ENCODE data around the gene UACA. TPM values are rescaled to one million over a fixed set of nuclear protein-coding genes. Genes with fewer than 3 reads are reported as not detected.

Gene UACA
- total and polyA plus RNA-seq, 2 experiments from 2014 or later = 21.5 to 35.8 TPM

DNA sequence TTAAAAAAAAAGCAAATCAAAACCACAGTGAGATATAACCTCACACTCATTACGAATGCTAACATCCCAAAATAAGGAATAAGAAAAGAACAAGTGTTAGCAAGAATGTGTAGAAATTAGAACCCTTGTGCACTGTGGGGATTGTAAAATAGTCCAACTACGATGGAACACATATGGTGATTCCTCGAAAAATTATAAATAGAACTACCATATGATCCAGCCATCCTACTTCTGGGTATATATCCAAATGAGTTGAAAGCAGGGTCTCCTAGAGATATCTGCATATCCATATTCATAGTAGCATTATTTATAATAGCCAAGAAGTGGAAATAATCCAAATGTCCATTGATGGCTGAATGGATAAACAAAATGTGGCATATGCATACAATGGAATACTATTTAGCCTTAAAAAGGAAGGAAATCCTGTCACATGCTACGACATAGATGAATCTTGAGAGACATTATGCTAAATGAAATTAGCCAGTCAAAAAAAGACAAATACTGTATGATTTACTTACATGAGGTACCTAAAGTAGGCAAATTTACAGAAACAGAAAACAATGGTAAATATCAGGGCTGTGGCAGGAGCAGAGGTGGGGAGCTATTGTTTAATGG lies 55.6 kb downstream of the UACA start:
- TF ChIP-seq JUNB (IDR thresholded peaks at IDR 0.05; ENCODE audit: unreplicated experiment) (no peak), EZH2 (IDR thresholded peaks at IDR 0.05; ENCODE audit: low read depth, unreplicated experiment) (no peak), ZNF331 (CRISPR knock-in tag; IDR thresholded peaks at IDR 0.05; ENCODE audit: low read depth) (no peak), STAT1 (IDR thresholded peaks at IDR 0.05; ENCODE audit: unreplicated experiment) (no peak), ZNF114 (CRISPR knock-in tag; IDR thresholded peaks at IDR 0.05) (no peak)
- TF ChIP-seq, protein P1, sequence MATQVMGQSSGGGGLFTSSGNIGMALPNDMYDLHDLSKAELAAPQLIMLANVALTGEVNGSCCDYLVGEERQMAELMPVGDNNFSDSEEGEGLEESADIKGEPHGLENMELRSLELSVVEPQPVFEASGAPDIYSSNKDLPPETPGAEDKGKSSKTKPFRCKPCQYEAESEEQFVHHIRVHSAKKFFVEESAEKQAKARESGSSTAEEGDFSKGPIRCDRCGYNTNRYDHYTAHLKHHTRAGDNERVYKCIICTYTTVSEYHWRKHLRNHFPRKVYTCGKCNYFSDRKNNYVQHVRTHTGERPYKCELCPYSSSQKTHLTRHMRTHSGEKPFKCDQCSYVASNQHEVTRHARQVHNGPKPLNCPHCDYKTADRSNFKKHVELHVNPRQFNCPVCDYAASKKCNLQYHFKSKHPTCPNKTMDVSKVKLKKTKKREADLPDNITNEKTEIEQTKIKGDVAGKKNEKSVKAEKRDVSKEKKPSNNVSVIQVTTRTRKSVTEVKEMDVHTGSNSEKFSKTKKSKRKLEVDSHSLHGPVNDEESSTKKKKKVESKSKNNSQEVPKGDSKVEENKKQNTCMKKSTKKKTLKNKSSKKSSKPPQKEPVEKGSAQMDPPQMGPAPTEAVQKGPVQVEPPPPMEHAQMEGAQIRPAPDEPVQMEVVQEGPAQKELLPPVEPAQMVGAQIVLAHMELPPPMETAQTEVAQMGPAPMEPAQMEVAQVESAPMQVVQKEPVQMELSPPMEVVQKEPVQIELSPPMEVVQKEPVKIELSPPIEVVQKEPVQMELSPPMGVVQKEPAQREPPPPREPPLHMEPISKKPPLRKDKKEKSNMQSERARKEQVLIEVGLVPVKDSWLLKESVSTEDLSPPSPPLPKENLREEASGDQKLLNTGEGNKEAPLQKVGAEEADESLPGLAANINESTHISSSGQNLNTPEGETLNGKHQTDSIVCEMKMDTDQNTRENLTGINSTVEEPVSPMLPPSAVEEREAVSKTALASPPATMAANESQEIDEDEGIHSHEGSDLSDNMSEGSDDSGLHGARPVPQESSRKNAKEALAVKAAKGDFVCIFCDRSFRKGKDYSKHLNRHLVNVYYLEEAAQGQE (IDR thresholded peaks at IDR 0.05; ENCODE audit: unreplicated experiment) = no peak
- TF ChIP-seq, protein P2, sequence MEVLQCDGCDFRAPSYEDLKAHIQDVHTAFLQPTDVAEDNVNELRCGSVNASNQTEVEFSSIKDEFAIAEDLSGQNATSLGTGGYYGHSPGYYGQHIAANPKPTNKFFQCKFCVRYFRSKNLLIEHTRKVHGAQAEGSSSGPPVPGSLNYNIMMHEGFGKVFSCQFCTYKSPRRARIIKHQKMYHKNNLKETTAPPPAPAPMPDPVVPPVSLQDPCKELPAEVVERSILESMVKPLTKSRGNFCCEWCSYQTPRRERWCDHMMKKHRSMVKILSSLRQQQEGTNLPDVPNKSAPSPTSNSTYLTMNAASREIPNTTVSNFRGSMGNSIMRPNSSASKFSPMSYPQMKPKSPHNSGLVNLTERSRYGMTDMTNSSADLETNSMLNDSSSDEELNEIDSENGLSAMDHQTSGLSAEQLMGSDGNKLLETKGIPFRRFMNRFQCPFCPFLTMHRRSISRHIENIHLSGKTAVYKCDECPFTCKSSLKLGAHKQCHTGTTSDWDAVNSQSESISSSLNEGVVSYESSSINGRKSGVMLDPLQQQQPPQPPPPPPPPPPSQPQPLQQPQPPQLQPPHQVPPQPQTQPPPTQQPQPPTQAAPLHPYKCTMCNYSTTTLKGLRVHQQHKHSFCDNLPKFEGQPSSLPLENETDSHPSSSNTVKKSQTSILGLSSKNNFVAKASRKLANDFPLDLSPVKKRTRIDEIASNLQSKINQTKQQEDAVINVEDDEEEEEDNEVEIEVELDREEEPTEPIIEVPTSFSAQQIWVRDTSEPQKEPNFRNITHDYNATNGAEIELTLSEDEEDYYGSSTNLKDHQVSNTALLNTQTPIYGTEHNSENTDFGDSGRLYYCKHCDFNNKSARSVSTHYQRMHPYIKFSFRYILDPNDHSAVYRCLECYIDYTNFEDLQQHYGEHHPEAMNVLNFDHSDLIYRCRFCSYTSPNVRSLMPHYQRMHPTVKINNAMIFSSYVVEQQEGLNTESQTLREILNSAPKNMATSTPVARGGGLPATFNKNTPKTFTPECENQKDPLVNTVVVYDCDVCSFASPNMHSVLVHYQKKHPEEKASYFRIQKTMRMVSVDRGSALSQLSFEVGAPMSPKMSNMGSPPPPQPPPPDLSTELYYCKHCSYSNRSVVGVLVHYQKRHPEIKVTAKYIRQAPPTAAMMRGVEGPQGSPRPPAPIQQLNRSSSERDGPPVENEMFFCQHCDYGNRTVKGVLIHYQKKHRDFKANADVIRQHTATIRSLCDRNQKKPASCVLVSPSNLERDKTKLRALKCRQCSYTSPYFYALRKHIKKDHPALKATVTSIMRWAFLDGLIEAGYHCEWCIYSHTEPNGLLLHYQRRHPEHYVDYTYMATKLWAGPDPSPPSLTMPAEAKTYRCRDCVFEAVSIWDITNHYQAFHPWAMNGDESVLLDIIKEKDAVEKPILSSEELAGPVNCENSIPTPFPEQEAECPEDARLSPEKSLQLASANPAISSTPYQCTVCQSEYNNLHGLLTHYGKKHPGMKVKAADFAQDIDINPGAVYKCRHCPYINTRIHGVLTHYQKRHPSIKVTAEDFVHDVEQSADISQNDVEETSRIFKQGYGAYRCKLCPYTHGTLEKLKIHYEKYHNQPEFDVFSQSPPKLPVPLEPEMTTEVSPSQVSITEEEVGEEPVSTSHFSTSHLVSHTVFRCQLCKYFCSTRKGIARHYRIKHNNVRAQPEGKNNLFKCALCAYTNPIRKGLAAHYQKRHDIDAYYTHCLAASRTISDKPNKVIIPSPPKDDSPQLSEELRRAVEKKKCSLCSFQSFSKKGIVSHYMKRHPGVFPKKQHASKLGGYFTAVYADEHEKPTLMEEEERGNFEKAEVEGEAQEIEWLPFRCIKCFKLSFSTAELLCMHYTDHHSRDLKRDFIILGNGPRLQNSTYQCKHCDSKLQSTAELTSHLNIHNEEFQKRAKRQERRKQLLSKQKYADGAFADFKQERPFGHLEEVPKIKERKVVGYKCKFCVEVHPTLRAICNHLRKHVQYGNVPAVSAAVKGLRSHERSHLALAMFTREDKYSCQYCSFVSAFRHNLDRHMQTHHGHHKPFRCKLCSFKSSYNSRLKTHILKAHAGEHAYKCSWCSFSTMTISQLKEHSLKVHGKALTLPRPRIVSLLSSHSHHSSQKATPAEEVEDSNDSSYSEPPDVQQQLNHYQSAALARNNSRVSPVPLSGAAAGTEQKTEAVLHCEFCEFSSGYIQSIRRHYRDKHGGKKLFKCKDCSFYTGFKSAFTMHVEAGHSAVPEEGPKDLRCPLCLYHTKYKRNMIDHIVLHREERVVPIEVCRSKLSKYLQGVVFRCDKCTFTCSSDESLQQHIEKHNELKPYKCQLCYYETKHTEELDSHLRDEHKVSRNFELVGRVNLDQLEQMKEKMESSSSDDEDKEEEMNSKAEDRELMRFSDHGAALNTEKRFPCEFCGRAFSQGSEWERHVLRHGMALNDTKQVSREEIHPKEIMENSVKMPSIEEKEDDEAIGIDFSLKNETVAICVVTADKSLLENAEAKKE (CRISPR knock-in tag; IDR thresholded peaks at IDR 0.05) = no peak
- TF ChIP-seq, protein P3, sequence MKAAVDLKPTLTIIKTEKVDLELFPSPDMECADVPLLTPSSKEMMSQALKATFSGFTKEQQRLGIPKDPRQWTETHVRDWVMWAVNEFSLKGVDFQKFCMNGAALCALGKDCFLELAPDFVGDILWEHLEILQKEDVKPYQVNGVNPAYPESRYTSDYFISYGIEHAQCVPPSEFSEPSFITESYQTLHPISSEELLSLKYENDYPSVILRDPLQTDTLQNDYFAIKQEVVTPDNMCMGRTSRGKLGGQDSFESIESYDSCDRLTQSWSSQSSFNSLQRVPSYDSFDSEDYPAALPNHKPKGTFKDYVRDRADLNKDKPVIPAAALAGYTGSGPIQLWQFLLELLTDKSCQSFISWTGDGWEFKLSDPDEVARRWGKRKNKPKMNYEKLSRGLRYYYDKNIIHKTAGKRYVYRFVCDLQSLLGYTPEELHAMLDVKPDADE (IDR thresholded peaks at IDR 0.05) = no peak
- H3K4me3 Mint-ChIP-seq = no peak overlapping the region
- H3K27ac Mint-ChIP-seq = no peak overlapping the region
- Histone ChIP-seq H3K36me3 (ENCODE audit: insufficient read depth) (no peaks in the 10 kb centered on the region), H3K79me2 (replicated peaks; ENCODE audit: insufficient read depth) (peaks cover 4% of the 10 kb centered on the region; the same call in 1 of the 2 replicates), H3K4me2 (no peak overlapping the region), H3F3A (replicated peaks; ENCODE audit: low read depth) (no peaks in the 10 kb centered on the region), H2AFZ (no peak overlapping the region), H4K20me1 (replicated peaks; ENCODE audit: insufficient read depth) (no peaks in the 10 kb centered on the region), H3K4me1 (ENCODE audit: insufficient read depth) (peaks cover 28% of the 10 kb centered on the region), H3K4me3 (no peak overlapping the region), H3K9me2 (ENCODE audit: insufficient read depth) (no peaks in the 10 kb centered on the region), H3K27ac (ENCODE audit: low read depth) (no peak overlapping the region), H3K27me3 (ENCODE audit: insufficient read depth) (no peaks in the 10 kb centered on the region)
- no peaks in the 10 kb centered on the region for H3K9me3 Mint-ChIP-seq
- peaks cover 30% of the 10 kb centered on the region; the same call in 2 of the 3 replicates for H3K4me1 Mint-ChIP-seq
- DNase-seq (ENCODE audit: low spot score) (no peak), ATAC-seq (no peak)
- no peaks in the 10 kb centered on the region for H3K36me3 Mint-ChIP-seq (ENCODE audit: low read depth)
- peaks cover 3% of the 10 kb centered on the region for H3K27me3 Mint-ChIP-seq (ENCODE audit: insufficient read depth, low read depth, poor library complexity)

Data from GM23338 (cell line).